ENCODE data around the gene SH2D5. TPM values are rescaled to one million over a fixed set of nuclear protein-coding genes. Genes with fewer than 3 reads are reported as not detected.

The SH2D5 gene
- total and polyA plus RNA-seq, 2 donors (not counting 3 experiments of a cell fraction or from before 2014, with no cell fraction given) = 0.23 to 1.0 TPM

- POLR2A ChIA-PET = no interaction called here
- no peak for FAIRE-seq
Observed at GRCh38 chr1:20775700-20776099, 43.2 kb upstream of the SH2D5 start.

GRCh38 chr1:20771780-20772179, 39.3 kb upstream of the SH2D5 start:
- no TSS peak for BruUV-seq (replicated peaks)
- H4K20me1 ChIP-seq (replicated peaks; ENCODE audit: control insufficient read depth, extremely low read depth, insufficient read depth, low read length) = peaks cover 3% of the 10 kb centered on the region
- H3K4me3 ChIP-seq (replicated peaks in 1 of 3; ENCODE audit: insufficient read depth in 1 of 3, low read depth in 1 of 3, low read length in 3 of 3) = no peak overlapping the region
- H3K9me1 ChIP-seq (replicated peaks; ENCODE audit: control insufficient read depth, extremely low read depth, insufficient read depth, low read length) = no peaks in the 10 kb centered on the region
- H3K9me3 ChIP-seq (replicated peaks; ENCODE audit: control insufficient read depth, insufficient read depth, low read length) = no peaks in the 10 kb centered on the region
- H3K9ac ChIP-seq (replicated peaks; ENCODE audit: extremely low read depth, insufficient read depth, low read length) = no peak overlapping the region
- intact Hi-C loops (cut with micrococcal nuclease) (no loop called here), dilution Hi-C loops (cut with MboI; ENCODE audit: extremely low pct_ligation_motif_present, low sequenced_read_pairs) (no loop called here)
- H3K79me2 ChIP-seq (ENCODE audit: control insufficient read depth, insufficient read depth, low read length) = peaks cover 20% of the 10 kb centered on the region
- ChIA-PET POLR2A (no interaction called here), CTCF (no interaction called here)
- H2AFZ ChIP-seq (ENCODE audit: low read depth, low read length) = no peak overlapping the region
- no peak for FAIRE-seq
- no peak overlapping the region for H3K4me2 ChIP-seq (ENCODE audit: insufficient read depth, low read length)
- DNase-seq (ENCODE audit: low read depth, low spot score) = no peak
- no peaks in the 10 kb centered on the region for H3K27me3 ChIP-seq (ENCODE audit: control insufficient read depth in 2 of 2, insufficient read depth in 2 of 2, low read length in 2 of 2)
- H3K27ac ChIP-seq (ENCODE audit: insufficient read depth, low read depth, low read length) = no peak overlapping the region
- H3K36me3 ChIP-seq (ENCODE audit: control insufficient read depth in 2 of 2, extremely low read depth in 1 of 2, insufficient read depth in 2 of 2, low read length in 2 of 2) = peaks cover 29 to 61% of the 10 kb centered on the region in 2 experiments
- H3K4me1 ChIP-seq (ENCODE audit: control insufficient read depth, extremely low read depth, insufficient read depth, low read length) = no peaks in the 10 kb centered on the region
- TF ChIP-seq FOS (IDR thresholded peaks at IDR 0.05; ENCODE audit: borderline replicate concordance, insufficient read depth, low read length) (no peak), POLR2A (IDR thresholded peaks at IDR 0.05; ENCODE audit: low read depth, low read length) (no peak), GATA2 (IDR thresholded peaks at IDR 0.05; ENCODE audit: insufficient read depth, insufficient read length, low read depth, low read length) (no peak), MYC (IDR thresholded peaks at IDR 0.05; ENCODE audit: low read depth, low read length) (no peak), POLR2AphosphoS5 (IDR thresholded peaks at IDR 0.05; ENCODE audit: insufficient read depth, low read depth, low read length) (no peak)

More at GRCh38 chr1:20775700-20776099, 43.2 kb upstream of the SH2D5 start:
- no peak overlapping the region for H3K9ac ChIP-seq (replicated peaks; ENCODE audit: extremely low read depth, insufficient read depth, low read length)
- TF ChIP-seq GATA2 (IDR thresholded peaks at IDR 0.05; ENCODE audit: insufficient read depth, insufficient read length, low read depth, low read length) = no peak
- no peak for TF ChIP-seq POLR2A (IDR thresholded peaks at IDR 0.05; ENCODE audit: low read depth, low read length)
- no TSS peak for BruUV-seq (replicated peaks)
- no peak overlapping the region for H3K4me3 ChIP-seq (replicated peaks in 1 of 3; ENCODE audit: insufficient read depth in 1 of 3, low read depth in 1 of 3, low read length in 3 of 3)
- intact Hi-C loops (cut with micrococcal nuclease) = no loop called here
- no peak for DNase-seq (ENCODE audit: low read depth, low spot score)
- H3K27ac ChIP-seq (ENCODE audit: insufficient read depth, low read depth, low read length) = no peak overlapping the region
- dilution Hi-C loops (cut with MboI; ENCODE audit: extremely low pct_ligation_motif_present, low sequenced_read_pairs) = no loop called here
- no peaks in the 10 kb centered on the region for H3K9me1 ChIP-seq (replicated peaks; ENCODE audit: control insufficient read depth, extremely low read depth, insufficient read depth, low read length)
- peaks cover 54% of the 10 kb centered on the region for H3K79me2 ChIP-seq (ENCODE audit: control insufficient read depth, insufficient read depth, low read length)
- no peaks in the 10 kb centered on the region for H3K4me1 ChIP-seq (ENCODE audit: control insufficient read depth, extremely low read depth, insufficient read depth, low read length)
- CTCF ChIA-PET = interaction anchor here (0.6 to 3.0 kb wide), 5 partner anchors 10 to 419 kb away, joined by 3 to 14 read pairs (median 4); partner anchors contain the start of gene HP1BP3
- H4K20me1 ChIP-seq (replicated peaks; ENCODE audit: control insufficient read depth, extremely low read depth, insufficient read depth, low read length) = peaks cover 9% of the 10 kb centered on the region
- H3K36me3 ChIP-seq (ENCODE audit: control insufficient read depth in 2 of 2, extremely low read depth in 1 of 2, insufficient read depth in 2 of 2, low read length in 2 of 2) = peaks cover 13 to 44% of the 10 kb centered on the region in 2 experiments
- no peaks in the 10 kb centered on the region for H3K9me3 ChIP-seq (replicated peaks; ENCODE audit: control insufficient read depth, insufficient read depth, low read length)
- no peak overlapping the region for H3K4me2 ChIP-seq (ENCODE audit: insufficient read depth, low read length)
- no peak overlapping the region for H2AFZ ChIP-seq (ENCODE audit: low read depth, low read length)
- no peaks in the 10 kb centered on the region for H3K27me3 ChIP-seq (ENCODE audit: control insufficient read depth in 2 of 2, insufficient read depth in 2 of 2, low read length in 2 of 2)

Measured in endothelial cell of umbilical vein (primary cell).